GM12872 (cell line): Measurements from ENCODE around the gene SCGB1A1.

Experiments
- TF ChIP-seq, protein P1 (sequence below): IDR thresholded peaks from 3 replicates; pipeline ENCODE4 v1.5.1; 2011; ENCODE audit warnings: low read depth, mild to moderate bottlenecking, low read length, moderate library complexity; ENCODE audit not compliant: insufficient read depth

Gene SCGB1A1

DNA sequence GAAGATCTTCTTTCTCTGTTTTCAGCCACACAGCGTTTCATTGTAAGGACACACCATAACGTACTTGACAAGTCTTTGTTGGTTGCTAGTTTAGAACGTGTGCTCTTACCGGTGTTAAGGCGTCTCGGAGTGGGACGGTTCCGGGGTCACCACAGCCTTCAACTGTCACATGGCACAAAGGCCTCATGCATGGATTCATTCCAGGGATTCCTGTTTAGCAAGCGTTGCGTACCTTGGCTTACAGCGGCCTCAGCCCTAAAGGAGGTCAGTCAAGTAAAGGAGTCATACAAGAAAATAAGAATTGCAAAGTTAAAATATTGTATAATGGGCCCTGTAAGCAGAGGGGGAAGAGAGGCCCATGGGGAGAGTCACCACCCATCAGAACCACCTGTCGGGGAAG is 2.2 kb upstream of the SCGB1A1 start:
- TF ChIP-seq, protein P1, sequence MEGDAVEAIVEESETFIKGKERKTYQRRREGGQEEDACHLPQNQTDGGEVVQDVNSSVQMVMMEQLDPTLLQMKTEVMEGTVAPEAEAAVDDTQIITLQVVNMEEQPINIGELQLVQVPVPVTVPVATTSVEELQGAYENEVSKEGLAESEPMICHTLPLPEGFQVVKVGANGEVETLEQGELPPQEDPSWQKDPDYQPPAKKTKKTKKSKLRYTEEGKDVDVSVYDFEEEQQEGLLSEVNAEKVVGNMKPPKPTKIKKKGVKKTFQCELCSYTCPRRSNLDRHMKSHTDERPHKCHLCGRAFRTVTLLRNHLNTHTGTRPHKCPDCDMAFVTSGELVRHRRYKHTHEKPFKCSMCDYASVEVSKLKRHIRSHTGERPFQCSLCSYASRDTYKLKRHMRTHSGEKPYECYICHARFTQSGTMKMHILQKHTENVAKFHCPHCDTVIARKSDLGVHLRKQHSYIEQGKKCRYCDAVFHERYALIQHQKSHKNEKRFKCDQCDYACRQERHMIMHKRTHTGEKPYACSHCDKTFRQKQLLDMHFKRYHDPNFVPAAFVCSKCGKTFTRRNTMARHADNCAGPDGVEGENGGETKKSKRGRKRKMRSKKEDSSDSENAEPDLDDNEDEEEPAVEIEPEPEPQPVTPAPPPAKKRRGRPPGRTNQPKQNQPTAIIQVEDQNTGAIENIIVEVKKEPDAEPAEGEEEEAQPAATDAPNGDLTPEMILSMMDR, result no peak

DNA sequence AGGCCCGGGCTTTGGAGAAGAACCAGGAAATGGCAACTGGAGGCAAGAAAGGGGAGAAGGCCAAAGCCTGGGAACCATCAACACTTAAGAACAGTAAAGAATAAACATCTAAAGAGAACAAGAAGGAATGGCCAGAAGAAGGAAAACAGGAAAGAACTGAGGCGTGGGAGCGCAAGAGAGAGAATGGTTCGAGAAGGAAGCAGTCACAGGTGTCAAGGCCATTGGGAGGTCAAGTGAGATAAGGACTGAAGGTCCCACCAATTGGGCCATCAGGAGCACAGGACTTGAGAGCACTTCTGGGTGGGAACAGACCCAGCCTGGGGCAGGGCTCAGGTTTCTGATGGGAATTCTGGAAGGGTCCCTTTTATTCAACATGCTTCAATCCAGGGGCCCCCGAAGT is 697 bp upstream of the SCGB1A1 start:
- TF ChIP-seq, protein P1, result no peak

DNA sequence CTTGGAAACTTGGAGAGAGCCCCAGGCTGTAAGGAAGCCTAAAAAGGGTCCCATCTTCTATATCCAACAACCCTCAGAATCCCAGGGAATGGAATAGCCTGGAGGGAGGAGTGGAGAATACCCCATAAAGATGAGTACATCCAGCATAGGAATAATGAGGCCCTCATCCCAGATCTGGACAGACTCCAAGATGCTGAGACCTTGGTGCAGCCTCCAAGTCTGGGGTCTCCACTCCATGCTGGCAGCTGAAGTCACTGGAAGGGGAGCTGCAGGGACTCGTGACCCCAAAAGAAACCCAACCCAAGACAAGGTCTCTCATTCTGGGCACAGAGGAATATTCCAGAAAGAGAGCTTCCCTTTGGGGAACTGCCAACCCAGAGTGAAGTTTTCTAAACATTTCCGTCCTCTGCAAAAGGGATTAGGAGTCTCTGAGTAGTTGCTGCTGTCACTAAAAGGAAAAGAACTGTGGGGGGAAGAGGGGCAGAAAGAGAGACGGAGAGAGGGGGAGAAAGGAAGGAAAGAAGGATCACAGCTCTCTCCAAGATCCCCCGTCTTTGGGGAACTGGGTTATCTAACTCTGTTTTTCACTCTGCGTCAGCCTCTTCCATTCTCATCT is 589 bp downstream of the SCGB1A1 start:
- TF ChIP-seq, protein P1, result no peak

DNA sequence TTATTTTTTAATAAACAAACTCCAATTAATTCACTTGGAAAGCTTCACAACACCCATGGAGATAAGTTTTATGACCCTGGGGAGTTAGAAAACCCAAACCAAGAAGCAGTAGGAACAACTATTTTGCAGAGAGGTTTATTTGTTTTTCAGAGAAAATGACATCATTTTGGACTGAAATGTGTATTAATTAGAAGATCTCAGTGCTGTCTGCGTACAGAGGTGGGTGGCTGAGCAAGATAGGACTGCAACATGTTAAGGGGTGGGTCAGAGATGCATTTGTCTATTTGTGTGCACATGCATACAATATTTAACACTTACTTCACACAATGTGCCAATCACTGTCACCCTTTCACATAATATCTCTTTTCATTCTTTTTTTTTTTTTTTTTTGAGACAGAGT is 1.1 kb downstream of the SCGB1A1 start:
- TF ChIP-seq, protein P1, result no peak

DNA sequence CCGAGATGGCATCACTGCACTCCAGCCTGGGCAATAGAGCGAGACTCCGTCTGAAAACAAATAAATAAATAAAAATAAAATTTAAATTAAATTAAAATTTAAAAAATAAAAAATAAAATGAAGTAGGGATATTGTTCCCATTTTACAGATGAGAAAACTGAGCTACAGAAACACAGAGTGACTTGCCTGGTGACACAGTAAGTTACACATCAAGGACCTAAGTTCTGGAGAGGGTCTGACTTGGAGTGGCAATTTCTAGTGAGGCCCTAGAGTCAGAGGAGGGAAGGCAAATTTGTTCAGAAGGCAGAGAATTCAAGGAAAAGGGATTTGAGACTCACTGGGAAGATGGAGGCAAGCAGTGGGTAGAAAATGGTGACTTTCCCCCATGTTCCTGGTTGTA is 2.0 kb downstream of the SCGB1A1 start:
- TF ChIP-seq, protein P1, result no peak

DNA sequence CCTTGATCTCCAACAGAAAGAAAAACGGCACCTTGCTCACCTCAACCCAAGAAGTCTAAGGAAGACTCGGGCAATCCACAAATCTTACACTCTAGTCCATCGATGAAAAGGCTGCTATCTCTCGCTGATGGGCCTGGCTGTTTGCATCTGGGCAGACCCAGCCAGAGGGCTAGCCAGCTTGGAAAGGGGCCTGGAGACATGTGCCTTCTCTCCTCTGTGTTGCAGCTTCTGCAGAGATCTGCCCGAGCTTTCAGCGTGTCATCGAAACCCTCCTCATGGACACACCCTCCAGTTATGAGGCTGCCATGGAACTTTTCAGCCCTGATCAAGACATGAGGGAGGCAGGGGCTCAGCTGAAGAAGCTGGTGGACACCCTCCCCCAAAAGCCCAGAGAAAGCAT is 3.2 kb downstream of the SCGB1A1 start:
- TF ChIP-seq, protein P1, result no peak

DNA sequence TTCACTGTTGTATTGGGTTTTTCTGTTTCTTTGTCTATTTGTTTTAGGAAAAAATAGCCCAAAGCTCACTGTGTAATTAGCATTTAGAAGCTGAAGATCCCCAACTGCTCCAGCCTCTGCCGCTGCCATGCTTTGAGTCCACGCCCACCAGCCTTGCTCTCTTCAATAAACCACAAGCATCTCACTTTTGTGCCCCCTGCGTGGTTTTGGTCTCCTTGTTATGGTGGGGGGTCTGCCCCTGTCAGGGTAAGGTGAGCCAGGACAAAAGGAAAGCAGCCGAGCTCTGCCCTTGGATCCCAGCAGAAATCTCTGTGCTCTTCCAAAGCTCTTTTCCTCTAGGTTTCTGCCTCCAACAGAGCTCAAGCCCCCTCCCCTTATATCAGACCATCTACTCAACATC is 4.2 kb downstream of the SCGB1A1 start:
- TF ChIP-seq, protein P1, result no peak
